Skin epidermis (tissue), 12 donors: ENCODE data around the gene GET4.
"Not testable (repeated sequence)": the region's sequence is repeated elsewhere in the genome, so short reads cannot be mapped to it uniquely, and the experiment has no call there.

Experiments
- H3K27ac ChIP-seq, 21 experiments: fragments of 200-600 bp; sonication (generic) in 11 of 21; one replicate each; pipeline ENCODE4 v1.5.0; 2020; ENCODE audit warnings: mild to moderate bottlenecking in 3 of 21, inconsistent platforms in 2 of 21, moderate library complexity in 2 of 21
- H3K4me3 ChIP-seq, 7 experiments: fragments of 200-600 bp; sonication (generic) in 2 of 7; one replicate each; pipeline ENCODE4 v1.5.0; 2020; ENCODE audit warnings: inconsistent platforms in 2 of 7, mild to moderate bottlenecking in 2 of 7, moderate library complexity in 1 of 7

Gene GET4

GRCh38 chr7:844043-844442 lies 32.3 kb upstream of the GET4 start:
- no peak overlapping the region for H3K4me3 ChIP-seq
- H3K27ac ChIP-seq: no peak overlapping the region

- Histone ChIP-seq H3K27ac (no peak overlapping the region), H3K4me3 (no peak overlapping the region)
These were observed 31.8 kb upstream of the GET4 start for GRCh38 chr7:844514-844913.

- Histone ChIP-seq H3K4me3 (no peak overlapping the region), H3K27ac (no peak overlapping the region)
These were observed 31.3 kb upstream of the GET4 start for GRCh38 chr7:845091-845490.

GRCh38 chr7:845731-846130 lies 30.6 kb upstream of the GET4 start:
- no peak overlapping the region for H3K27ac ChIP-seq
- no peak overlapping the region for H3K4me3 ChIP-seq

- H3K4me3 ChIP-seq, H3K27ac ChIP-seq: not testable (repeated sequence)
These were observed 29.2 kb upstream of the GET4 start for GRCh38 chr7:846958-847650.

GRCh38 chr7:847728-848127 lies 28.6 kb upstream of the GET4 start:
- not testable (repeated sequence) for H3K27ac ChIP-seq, H3K4me3 ChIP-seq

GRCh38 chr7:849145-849544 lies 27.2 kb upstream of the GET4 start:
- H3K27ac ChIP-seq: no peak overlapping the region
- H3K4me3 ChIP-seq: no peak overlapping the region

- H3K4me3 ChIP-seq: no peak overlapping the region
- no peak overlapping the region for H3K27ac ChIP-seq
These were observed 26.6 kb upstream of the GET4 start for GRCh38 chr7:849781-850180.

GRCh38 chr7:851204-851603 lies 25.1 kb upstream of the GET4 start:
- Histone ChIP-seq H3K4me3 (no peak overlapping the region), H3K27ac (no peak overlapping the region)

- no peak overlapping the region for H3K27ac ChIP-seq
These were observed 22.8 kb upstream of the GET4 start for GRCh38 chr7:853366-854117.

GRCh38 chr7:854118-854775 lies 22.1 kb upstream of the GET4 start:
- Histone ChIP-seq H3K27ac (no peak overlapping the region), H3K4me3 (no peak overlapping the region)

More at GRCh38 chr7:853366-854117, 22.8 kb upstream of the GET4 start:
- no peak overlapping the region for H3K4me3 ChIP-seq

GRCh38 chr7:855686-856369 lies 20.5 kb upstream of the GET4 start:
- Histone ChIP-seq H3K4me3 (no peak overlapping the region), H3K27ac (no peak overlapping the region)

- no peak overlapping the region for H3K4me3 ChIP-seq
- H3K27ac ChIP-seq: no peak overlapping the region
These were observed 19.8 kb upstream of the GET4 start for GRCh38 chr7:856444-857095.

- Histone ChIP-seq H3K27ac (no peak overlapping the region), H3K4me3 (no peak overlapping the region)
These were observed 18.7 kb upstream of the GET4 start for GRCh38 chr7:857661-858060.

GRCh38 chr7:859359-860030 lies 16.9 kb upstream of the GET4 start:
- Histone ChIP-seq H3K27ac (no peak overlapping the region), H3K4me3 (no peak overlapping the region)

GRCh38 chr7:860149-860548 lies 16.2 kb upstream of the GET4 start:
- Histone ChIP-seq H3K27ac (no peak overlapping the region), H3K4me3 (no peak overlapping the region)

GRCh38 chr7:861222-861621 lies 15.1 kb upstream of the GET4 start:
- H3K4me3 ChIP-seq: no peak overlapping the region
- no peak overlapping the region for H3K27ac ChIP-seq

GRCh38 chr7:862157-862556 lies 14.2 kb upstream of the GET4 start:
- Histone ChIP-seq H3K4me3 (no peak overlapping the region), H3K27ac (no peak overlapping the region)

- Histone ChIP-seq H3K4me3 (no peak overlapping the region), H3K27ac (no peak overlapping the region)
These were observed 13.2 kb upstream of the GET4 start for GRCh38 chr7:863106-863505.
